HUDEP-2 (cell line): ENCODE results near the gene ADCYAP1R1.

Experiments used
- DNase-seq, 76 experiments: peaks; one replicate each; lab custom pipeline; 2025; ENCODE audit not compliant: unreplicated experiment in 76 of 76; lab: John Stamatoyannopoulos, UW

The ADCYAP1R1 gene

GRCh38 chr7:31066516-31067130 is 14.5 kb downstream of the ADCYAP1R1 start:
- no peak for DNase-seq

DNA sequence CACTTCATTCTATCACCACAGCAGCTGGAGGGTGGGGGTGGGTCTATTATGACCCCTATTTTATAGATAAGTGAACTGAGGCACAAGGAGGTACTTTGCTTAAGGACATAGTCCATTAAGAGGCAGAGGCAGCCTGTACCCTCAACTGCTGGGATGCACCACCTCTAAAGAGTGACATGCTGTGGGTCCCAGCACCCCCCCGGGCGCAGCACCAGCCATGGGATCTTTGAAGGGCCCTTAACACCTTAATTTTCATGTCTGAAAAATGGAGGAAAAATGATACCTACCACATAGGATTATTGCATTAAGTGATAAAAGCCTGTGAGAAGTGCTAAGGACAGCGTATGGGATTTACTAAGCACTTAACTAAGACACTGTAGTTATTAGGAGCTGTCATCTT is 15.4 kb downstream of the ADCYAP1R1 start:
- DNase-seq = no peak

- no peak for DNase-seq
Measured at GRCh38 chr7:31068006-31068675, 16.0 kb downstream of the ADCYAP1R1 start.

DNA sequence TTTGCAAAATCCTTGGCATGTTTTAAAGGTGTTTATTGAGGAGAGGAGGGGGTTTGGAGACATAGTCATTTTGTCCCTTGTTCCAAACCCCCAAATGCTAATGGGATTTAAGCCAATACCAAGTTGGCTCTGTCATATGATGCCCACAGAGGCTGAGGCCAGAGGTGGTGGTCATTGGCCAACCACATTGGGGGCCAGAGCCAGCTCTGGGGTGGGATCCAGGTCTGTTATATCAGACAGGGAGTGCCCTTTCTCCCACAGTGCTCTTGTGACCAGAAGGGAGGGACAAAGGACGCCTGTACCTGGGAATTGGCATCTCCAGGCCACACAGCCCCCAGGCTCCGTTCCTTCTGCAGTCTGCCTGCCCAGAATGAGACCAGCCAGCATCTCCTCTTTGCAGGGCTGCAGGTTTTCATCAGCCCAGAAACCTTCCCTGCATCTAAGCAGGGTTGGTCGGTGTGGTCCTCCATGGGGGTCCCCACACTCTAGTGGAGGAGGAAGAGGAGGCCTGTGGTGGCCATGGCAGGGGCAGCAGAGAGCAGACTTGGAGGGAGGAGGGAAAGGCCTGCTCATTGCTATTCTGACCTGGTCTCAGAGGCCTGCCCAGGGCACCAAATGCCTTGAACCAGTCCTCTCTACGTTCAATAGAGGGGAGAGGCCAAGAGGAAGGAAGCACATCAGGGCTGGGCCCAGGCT is 17.9 kb downstream of the ADCYAP1R1 start:
- no peak for DNase-seq

DNA sequence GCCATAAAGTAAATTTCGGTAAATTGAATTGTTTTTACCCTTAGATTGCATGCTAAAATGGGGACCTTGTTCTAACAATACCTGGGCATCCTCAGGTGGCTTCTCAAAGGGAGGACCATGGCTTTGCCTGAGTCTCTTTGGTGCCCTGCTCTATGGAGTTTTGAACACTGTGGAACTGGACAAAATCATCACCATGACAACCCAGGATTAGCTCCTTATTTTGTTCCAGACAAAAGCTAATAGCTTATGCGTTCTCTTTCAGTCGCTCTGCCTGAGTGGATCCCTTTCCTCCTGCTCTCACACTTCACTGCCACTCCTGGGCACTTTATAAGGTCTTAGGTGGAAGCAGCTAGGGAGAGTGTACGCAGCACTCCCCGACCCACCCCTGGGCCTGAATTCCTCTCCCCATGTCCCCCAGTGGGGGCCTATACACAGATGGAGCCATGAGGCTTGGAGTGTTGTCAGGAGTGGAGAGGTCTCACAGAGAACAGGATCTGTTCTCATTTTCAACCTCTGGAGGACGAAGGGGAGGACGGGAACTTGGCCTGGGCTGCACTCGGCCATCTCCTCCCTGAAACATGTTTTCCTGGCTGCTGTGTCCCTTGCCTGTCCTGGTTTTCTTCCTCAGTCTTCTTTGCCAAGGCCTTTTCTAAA is 19.0 kb downstream of the ADCYAP1R1 start:
- no peak for DNase-seq

- DNase-seq = no peak
Measured at GRCh38 chr7:31071645-31072029, 19.5 kb downstream of the ADCYAP1R1 start.

GRCh38 chr7:31073326-31074119 is 21.4 kb downstream of the ADCYAP1R1 start:
- DNase-seq = no peak

DNA sequence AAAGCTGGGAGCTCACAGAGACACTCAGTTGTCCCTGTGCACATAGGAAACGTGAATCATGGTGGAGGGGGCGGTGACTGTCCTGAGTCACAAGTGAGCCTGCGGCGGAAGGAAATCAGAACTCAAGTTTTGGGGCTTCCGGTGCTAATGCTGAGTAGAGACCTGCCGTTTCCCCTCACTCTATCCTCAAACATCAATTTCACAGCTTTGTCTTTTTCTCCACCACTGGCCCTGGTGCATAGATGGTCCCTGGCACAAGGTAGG is 21.9 kb downstream of the ADCYAP1R1 start:
- DNase-seq = no peak

DNA sequence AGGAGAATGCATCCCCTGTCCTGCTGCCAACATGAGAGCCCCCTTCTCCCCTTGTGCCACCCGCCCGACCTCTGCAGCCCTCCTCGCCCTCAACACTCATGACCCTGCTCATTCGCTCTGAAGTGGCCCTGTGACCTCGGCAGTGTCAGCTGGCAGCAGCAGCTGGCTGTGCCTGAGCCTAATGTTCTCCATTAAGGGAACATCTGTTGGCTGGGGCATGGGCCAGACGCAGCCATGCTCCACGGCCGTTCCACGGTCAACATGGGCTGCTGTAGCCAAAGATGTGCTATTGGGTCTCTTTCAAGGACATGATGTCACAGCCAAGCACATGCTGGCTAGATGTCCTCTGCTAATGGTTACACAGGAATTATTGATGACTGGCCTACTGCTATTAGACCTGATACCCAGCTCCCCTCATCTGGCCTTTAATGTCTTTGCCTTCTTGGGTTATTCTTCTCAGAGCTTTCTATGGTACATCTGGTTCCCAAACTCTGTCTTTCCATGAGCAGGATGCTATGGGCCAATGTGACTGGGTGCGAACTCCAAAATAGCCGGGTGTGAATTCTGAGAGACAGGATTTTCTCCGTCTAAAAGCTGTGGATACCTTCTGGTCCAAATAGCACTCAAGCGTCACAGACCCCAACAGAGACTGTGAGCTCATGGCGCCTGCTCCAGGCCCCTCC is 22.4 kb downstream of the ADCYAP1R1 start:
- no peak for DNase-seq

- DNase-seq = no peak
Measured at GRCh38 chr7:31075086-31075405, 22.9 kb downstream of the ADCYAP1R1 start.

GRCh38 chr7:31076051-31076450 is 23.9 kb downstream of the ADCYAP1R1 start:
- no peak for DNase-seq

DNA sequence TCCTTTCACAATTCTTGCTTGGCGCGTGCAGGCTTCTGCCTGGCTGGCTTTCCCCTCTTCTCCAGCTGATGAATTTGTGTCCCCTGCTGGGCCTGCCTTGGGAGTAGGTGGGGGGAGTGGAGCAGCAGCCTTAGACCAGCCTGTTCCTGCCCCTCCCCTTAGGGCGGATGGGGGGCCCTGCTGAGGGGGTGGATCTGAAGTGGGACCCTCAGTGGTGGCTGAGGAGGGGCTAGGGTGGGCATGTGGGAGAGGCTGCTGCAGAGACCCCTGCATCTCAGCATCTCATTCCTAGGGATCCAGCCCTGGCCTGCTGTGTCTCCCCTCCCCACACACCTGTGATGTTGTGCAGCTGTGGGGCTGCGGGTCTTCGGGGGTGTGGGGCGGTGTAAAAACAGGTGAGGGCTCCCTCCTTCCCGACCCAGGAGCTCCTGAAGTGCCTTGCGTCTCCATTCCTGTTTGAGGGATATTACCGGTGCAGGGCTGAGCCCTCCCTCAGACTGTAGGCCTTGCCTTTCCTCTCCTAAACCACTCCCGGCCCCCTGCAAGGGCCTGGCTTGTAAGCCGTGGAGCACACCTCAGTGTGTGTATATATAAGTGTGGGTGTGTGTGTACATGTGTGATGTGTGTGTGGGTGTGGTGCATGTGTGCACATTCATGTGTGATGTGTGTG is 24.7 kb downstream of the ADCYAP1R1 start:
- DNase-seq = no peak

DNA sequence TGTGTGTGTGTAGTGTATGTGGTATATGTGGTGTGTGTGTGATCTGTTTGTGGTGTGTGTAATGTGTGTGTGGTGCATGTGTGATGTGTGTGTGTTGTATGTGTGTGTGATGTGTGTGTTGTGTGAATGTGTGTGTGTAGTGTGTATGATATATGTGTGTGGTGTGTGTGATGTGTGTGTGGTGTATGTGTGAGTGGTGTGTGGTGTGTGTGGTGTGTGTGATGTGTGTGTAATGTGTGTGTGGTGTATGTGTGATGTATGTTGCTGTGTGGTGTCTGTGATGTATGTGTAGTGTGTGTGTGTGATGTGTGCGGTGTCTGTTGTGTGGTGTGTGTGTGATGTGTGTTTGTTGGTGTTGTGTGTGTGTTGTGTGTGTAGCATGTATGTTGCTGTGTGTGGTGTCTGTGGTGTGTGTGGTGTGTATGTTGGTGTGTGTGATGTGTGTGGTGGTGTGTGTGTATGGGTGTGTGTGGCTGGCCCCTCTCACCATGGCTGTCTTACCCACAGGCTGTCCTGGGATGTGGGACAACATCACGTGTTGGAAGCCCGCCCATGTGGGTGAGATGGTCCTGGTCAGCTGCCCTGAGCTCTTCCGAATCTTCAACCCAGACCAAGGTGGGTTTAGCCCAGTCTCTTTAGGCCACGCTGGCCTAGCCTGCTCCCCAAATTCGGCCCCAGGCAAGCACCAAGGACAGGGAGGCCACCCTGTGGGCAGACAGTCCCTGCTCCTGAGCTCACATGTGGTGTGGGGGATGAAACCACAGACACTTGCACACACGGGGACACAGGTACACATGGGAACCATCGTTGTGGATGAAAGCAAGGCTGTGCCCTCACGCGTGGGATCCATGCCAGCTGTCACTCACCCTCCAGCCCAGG is 25.6 kb downstream of the ADCYAP1R1 start:
- no peak for DNase-seq

GRCh38 chr7:31078363-31078990 is 26.4 kb downstream of the ADCYAP1R1 start:
- DNase-seq = no peak

DNA sequence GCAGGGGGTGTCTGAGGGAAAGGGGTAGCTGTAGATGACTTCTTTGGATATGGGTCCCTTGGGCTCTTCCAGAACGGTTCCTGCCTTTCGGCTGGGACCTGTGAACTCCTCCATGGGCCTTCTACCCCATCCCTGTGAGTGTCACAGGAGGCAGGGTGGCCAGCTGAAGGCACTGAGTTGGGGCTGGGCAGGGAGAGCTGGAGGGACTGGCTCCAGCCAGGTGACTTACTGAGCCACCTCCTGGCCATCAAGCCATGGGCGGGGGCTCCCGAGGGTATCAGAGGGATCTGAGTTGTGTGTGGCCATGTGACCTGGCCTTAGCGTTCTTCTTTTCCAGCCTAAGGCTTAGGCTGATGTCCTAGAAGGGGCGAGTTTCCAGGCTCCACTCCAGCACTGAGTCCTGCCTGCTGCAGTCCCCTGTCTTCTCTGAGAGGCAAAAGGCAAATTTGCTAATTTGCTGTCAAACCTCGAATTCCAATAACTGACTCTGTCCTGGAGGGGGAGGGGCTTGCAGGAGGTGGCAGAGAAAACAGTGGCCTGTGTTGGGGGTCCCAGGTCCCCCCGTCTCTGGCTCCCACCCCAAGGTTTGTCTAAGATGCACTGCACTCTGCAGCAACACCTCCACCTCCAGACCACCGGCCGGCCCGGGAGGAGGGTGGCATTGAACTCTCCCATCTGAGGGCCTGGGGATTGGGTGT is 27.2 kb downstream of the ADCYAP1R1 start:
- no peak for DNase-seq

- no peak for DNase-seq
Measured at GRCh38 chr7:31079824-31080511, 27.9 kb downstream of the ADCYAP1R1 start.

DNA sequence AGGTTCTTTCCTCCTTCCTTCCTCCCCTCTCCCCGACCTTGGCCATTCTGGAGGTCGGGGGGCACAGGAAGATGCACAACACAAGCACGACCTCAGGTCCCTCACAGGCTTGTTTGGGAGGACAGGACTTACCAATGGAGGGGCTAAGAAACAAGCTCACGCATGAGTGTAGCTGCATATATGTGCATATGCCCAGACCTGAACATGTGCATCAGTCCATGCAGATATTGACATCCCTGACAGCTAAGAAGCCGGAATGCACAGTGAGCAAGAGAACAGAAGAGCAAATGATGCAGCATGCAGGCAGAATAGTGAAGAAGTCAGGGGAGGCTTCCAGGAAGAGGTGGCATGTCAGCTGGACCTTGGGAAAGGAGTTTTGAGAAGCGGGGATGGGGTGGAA is 28.7 kb downstream of the ADCYAP1R1 start:
- DNase-seq = no peak

GRCh38 chr7:31082017-31082416 is 29.9 kb downstream of the ADCYAP1R1 start:
- DNase-seq = no peak
